Panc1 (cell line): ENCODE measurements around the gene IGSF21. TPM values are rescaled to one million over a fixed set of nuclear protein-coding genes. Genes with fewer than 3 reads are reported as not detected.
A peak's percentile ranks its signal among the peaks of the same experiment; 100 is the strongest.

Experiments
- ATAC-seq: fragments of 200-7000 bp; cut with Tn5 transposase; 2 replicates; pipeline ENCODE4 v1.9.1; 2020; ENCODE audit warnings: mild to moderate bottlenecking, moderate library complexity
- BruUV-seq: library from RNA; stranded (reverse); fragments of 400-500 nt; replicated peaks from 2 replicates; lab custom pipeline; 2021; lab: Mats Ljungman, UMichigan
- CTCF ChIA-PET: fragments of 300-600 bp; sonication (Branson Sonifier 250); formaldehyde crosslinking; loops from one replicate; lab custom pipeline; 2022; ENCODE audit warnings: antibody characterized with exemption; lab: Charles Lee
- POLR2A ChIA-PET: fragments of 300-600 bp; sonication (Branson Sonifier 250); formaldehyde crosslinking; loops from one replicate; lab custom pipeline; 2022; ENCODE audit warnings: antibody characterized with exemption; lab: Charles Lee
- DNase-seq: peaks from one replicate; pipeline ENCODE4 v3.0.0-alpha.2; 2010; ENCODE audit warnings: low read depth, low spot score
- H3K27ac ChIP-seq: 2 replicates; pipeline ENCODE4 v1.5.1; 2011; ENCODE audit warnings: mild to moderate bottlenecking, low read length, inconsistent platforms
- H3K27me3 ChIP-seq: fragments of 200-500 bp; sonication (Bioruptor generic); 2 replicates; pipeline ENCODE4 v1.6.0; 2014; ENCODE audit warnings: low read length, inconsistent platforms; ENCODE audit not compliant: control insufficient read depth, insufficient read depth
- H3K36me3 ChIP-seq: fragments of 200-500 bp; sonication (Bioruptor generic); 2 replicates; pipeline ENCODE4 v1.5.1; 2014; ENCODE audit warnings: inconsistent platforms, mild to moderate bottlenecking, low read length, moderate library complexity; ENCODE audit not compliant: control insufficient read depth, insufficient read depth
- H3K4me1 ChIP-seq: 2 replicates; pipeline ENCODE4 v1.5.1; 2011; ENCODE audit warnings: inconsistent platforms, mild to moderate bottlenecking, low read length, moderate library complexity; ENCODE audit not compliant: control insufficient read depth, insufficient read depth
- H3K4me3 ChIP-seq, 2 experiments: 2 replicates each; pipeline ENCODE4 v1.5.1; 2011 to 2012; ENCODE audit warnings: low read depth in 2 of 2, low read length in 2 of 2, mild to moderate bottlenecking in 2 of 2, inconsistent platforms in 1 of 2, moderate library complexity in 1 of 2
- H3K9me3 ChIP-seq: fragments of 200-500 bp; sonication (Bioruptor generic); 2 replicates; pipeline ENCODE4 v1.5.1; 2014; ENCODE audit warnings: low read depth, mild to moderate bottlenecking, inconsistent platforms, low read length, moderate library complexity; ENCODE audit not compliant: control insufficient read depth, insufficient read depth
- POLR2AphosphoS5 ChIP-seq: IDR thresholded peaks from 2 replicates; pipeline ENCODE4 v1.6.1; 2012; ENCODE audit warnings: mild to moderate bottlenecking, low read depth, low read length, moderate library complexity
- SIN3A ChIP-seq: IDR thresholded peaks from 2 replicates; pipeline ENCODE4 v1.6.1; 2012; ENCODE audit warnings: low read depth, mild to moderate bottlenecking, low read length, moderate library complexity, borderline replicate concordance; ENCODE audit not compliant: insufficient read depth
- TCF7L2 ChIP-seq: IDR thresholded peaks from 2 replicates; pipeline ENCODE4 v1.6.1; 2011; ENCODE audit warnings: mild to moderate bottlenecking, low read depth, low read length, inconsistent platforms
- in situ Hi-C: cut with HindIII; loops from 2 replicates; pipeline ENCODE4 v1.10.0; 2016; ENCODE audit warnings: low sequenced_read_pairs, low pct_unique_long_range_greater_than_20kb
- intact Hi-C: fragments of 100-400 bp; cut with micrococcal nuclease; formaldehyde crosslinking; loops from one replicate; pipeline ENCODE4 v1.10.0; 2022; ENCODE audit not compliant: unreplicated experiment
- total RNA-seq: library from RNA; stranded (reverse); gene quantifications from one replicate; pipeline ENCODE4 v1.2.1, GENCODE V29; 2021; ENCODE audit not compliant: unreplicated experiment
- TF ChIP-seq, protein P1 (sequence below): fragments of 450-650 bp; IDR thresholded peaks from 2 replicates; pipeline ENCODE4 v1.5.1; 2017; ENCODE audit warnings: mild to moderate bottlenecking
- TF ChIP-seq, protein P2 (sequence below), 2 experiments: IDR thresholded peaks; 2 replicates each; pipeline ENCODE4 v1.6.1; 2011 to 2012; ENCODE audit warnings: low read depth in 2 of 2, control low read depth in 1 of 2, low read length in 1 of 2, mild to moderate bottlenecking in 1 of 2, moderate library complexity in 1 of 2; ENCODE audit not compliant: insufficient read depth in 1 of 2

IGSF21 gene
- total RNA-seq, 1 experiment from 2014 or later: not detected

DNA sequence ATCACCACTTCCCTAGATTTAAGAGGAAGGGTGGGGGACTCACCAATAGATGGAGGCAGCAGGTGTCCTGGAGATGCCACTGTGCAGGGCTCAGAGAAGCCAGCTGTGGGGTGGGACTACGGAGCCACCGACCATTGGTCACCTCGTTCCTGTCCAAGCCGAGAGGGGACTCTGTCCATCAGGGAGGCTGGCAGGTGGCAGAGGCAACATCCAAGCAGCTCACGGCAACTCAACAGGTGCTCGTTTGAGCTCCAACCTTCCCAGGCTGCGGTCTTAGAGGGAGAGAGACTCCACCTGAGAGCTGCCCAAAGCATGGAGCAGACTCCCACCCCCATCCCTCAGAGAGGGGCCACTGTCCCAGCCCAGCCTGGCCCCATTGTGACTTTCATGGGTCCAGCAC, 71.4 kb downstream of the IGSF21 start:
- in situ Hi-C loops: no loop called here
- ChIA-PET CTCF (no interaction called here), POLR2A (no interaction called here)
- Histone ChIP-seq H3K27ac (no peak overlapping the region), H3K36me3 (no peaks in the 10 kb centered on the region), H3K4me1 (no peaks in the 10 kb centered on the region), H3K27me3 (peaks cover 21% of the 10 kb centered on the region), H3K4me3 (no peak overlapping the region), H3K9me3 (no peaks in the 10 kb centered on the region)
- TF ChIP-seq, protein P1, sequence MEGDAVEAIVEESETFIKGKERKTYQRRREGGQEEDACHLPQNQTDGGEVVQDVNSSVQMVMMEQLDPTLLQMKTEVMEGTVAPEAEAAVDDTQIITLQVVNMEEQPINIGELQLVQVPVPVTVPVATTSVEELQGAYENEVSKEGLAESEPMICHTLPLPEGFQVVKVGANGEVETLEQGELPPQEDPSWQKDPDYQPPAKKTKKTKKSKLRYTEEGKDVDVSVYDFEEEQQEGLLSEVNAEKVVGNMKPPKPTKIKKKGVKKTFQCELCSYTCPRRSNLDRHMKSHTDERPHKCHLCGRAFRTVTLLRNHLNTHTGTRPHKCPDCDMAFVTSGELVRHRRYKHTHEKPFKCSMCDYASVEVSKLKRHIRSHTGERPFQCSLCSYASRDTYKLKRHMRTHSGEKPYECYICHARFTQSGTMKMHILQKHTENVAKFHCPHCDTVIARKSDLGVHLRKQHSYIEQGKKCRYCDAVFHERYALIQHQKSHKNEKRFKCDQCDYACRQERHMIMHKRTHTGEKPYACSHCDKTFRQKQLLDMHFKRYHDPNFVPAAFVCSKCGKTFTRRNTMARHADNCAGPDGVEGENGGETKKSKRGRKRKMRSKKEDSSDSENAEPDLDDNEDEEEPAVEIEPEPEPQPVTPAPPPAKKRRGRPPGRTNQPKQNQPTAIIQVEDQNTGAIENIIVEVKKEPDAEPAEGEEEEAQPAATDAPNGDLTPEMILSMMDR: no peak
- TF ChIP-seq POLR2AphosphoS5 (no peak), SIN3A (no peak), TCF7L2 (no peak)
- TF ChIP-seq, protein P2, sequence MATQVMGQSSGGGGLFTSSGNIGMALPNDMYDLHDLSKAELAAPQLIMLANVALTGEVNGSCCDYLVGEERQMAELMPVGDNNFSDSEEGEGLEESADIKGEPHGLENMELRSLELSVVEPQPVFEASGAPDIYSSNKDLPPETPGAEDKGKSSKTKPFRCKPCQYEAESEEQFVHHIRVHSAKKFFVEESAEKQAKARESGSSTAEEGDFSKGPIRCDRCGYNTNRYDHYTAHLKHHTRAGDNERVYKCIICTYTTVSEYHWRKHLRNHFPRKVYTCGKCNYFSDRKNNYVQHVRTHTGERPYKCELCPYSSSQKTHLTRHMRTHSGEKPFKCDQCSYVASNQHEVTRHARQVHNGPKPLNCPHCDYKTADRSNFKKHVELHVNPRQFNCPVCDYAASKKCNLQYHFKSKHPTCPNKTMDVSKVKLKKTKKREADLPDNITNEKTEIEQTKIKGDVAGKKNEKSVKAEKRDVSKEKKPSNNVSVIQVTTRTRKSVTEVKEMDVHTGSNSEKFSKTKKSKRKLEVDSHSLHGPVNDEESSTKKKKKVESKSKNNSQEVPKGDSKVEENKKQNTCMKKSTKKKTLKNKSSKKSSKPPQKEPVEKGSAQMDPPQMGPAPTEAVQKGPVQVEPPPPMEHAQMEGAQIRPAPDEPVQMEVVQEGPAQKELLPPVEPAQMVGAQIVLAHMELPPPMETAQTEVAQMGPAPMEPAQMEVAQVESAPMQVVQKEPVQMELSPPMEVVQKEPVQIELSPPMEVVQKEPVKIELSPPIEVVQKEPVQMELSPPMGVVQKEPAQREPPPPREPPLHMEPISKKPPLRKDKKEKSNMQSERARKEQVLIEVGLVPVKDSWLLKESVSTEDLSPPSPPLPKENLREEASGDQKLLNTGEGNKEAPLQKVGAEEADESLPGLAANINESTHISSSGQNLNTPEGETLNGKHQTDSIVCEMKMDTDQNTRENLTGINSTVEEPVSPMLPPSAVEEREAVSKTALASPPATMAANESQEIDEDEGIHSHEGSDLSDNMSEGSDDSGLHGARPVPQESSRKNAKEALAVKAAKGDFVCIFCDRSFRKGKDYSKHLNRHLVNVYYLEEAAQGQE (IDR thresholded peaks at IDR 0.05; ENCODE audit: insufficient read depth in 1 of 2, low read depth in 2 of 2, low read length in 1 of 2): no peak
- ATAC-seq: no peak
- intact Hi-C loops: no loop called here
- no TSS peak for BruUV-seq
- DNase-seq: no peak

DNA sequence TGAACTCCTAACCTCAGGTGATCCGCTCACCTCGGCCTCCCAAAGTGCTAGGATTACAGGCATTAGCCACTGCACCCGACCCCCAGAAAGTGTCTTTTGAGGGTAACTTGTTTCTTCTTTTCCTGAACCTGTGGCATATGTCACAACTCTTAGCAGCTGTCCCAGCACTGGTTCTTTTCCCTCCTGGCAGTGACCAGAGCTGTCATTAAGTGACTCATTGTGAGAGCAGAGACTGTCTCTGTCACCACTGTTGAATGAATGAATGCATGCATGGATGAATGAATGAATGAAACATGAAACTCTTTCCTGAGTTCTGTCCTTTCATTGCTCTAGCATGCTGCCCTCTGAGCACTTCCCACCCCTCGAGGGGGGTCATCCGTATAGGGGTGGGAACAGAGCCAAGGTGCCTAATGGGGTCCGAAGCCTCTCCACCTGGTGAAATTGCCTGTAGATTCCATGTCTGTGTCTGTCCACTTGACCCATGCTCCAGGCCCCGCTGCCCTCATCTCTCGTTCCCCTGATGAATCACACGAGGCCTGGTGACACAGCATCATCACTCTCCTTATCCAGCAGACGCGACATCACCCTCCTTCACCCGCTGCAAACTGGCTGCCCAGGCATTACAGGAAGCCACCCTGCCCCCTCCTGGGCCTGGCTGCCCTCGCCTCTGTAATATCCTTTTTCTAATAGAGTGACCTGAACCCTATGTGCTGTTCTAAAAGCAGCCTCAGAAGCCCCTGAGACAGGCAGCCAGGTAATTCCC, 75.0 kb downstream of the IGSF21 start:
- no TSS peak for BruUV-seq
- no peak overlapping the region for H3K4me3 ChIP-seq
- H3K9me3 ChIP-seq: no peaks in the 10 kb centered on the region
- H3K4me1 ChIP-seq: no peaks in the 10 kb centered on the region
- no peaks in the 10 kb centered on the region for H3K36me3 ChIP-seq
- no peak overlapping the region for H3K27ac ChIP-seq
- no peak for ATAC-seq
- ChIA-PET CTCF (no interaction called here), POLR2A (no interaction called here)
- in situ Hi-C loops (no loop called here), intact Hi-C loops (no loop called here)
- DNase-seq: peak; percentile 4
- peaks cover 21% of the 10 kb centered on the region for H3K27me3 ChIP-seq
- TF ChIP-seq, protein P1: no peak
- no peak for TF ChIP-seq TCF7L2
- no peak for TF ChIP-seq SIN3A
- TF ChIP-seq, protein P2 (IDR thresholded peaks at IDR 0.05; ENCODE audit: insufficient read depth in 1 of 2, low read depth in 2 of 2, low read length in 1 of 2): no peak
